Neuronal stem cell (in vitro differentiated cells): ENCODE measurements around the gene MTFMT.

Source experiments
- DNase-seq: peaks from one replicate; pipeline ENCODE4 v3.0.0-alpha.2; 2013; ENCODE audit warnings: low spot score
- H2AFZ ChIP-seq: one replicate; pipeline ENCODE4 v1.6.1; 2013; ENCODE audit warnings: mild to moderate bottlenecking, low read length, inconsistent platforms
- H2AK5ac ChIP-seq: 2 replicates; pipeline ENCODE4 v1.6.1; 2013; ENCODE audit warnings: low read depth, mild to moderate bottlenecking, inconsistent platforms, low read length, moderate library complexity, mixed read lengths
- H2BK120ac ChIP-seq: 2 replicates; pipeline ENCODE4 v1.6.1; 2013; ENCODE audit warnings: low read depth, mild to moderate bottlenecking, inconsistent platforms, low read length, moderate library complexity, mixed read lengths
- H2BK12ac ChIP-seq: one replicate; pipeline ENCODE4 v1.6.1; 2013; ENCODE audit warnings: low read length, inconsistent platforms
- H2BK15ac ChIP-seq: 2 replicates; pipeline ENCODE4 v1.6.1; 2013; ENCODE audit warnings: mild to moderate bottlenecking, low read length, inconsistent platforms, mixed read lengths
- H2BK5ac ChIP-seq: one replicate; pipeline ENCODE4 v1.6.1; 2013; ENCODE audit warnings: inconsistent platforms, mild to moderate bottlenecking, low read length, moderate library complexity
- H3K14ac ChIP-seq: one replicate; pipeline ENCODE4 v1.6.1; 2013; ENCODE audit warnings: low read length, inconsistent platforms
- H3K18ac ChIP-seq: 2 replicates; pipeline ENCODE4 v1.6.1; 2013; ENCODE audit warnings: low read length, inconsistent platforms
- H3K23ac ChIP-seq: 2 replicates; pipeline ENCODE4 v1.6.1; 2013; ENCODE audit warnings: low read depth, mild to moderate bottlenecking, mixed read lengths, low read length, inconsistent platforms; ENCODE audit not compliant: poor library complexity
- H3K27ac ChIP-seq: replicated peaks from 3 replicates; pipeline ENCODE4 v1.5.1; 2013; ENCODE audit warnings: low read length, inconsistent platforms
- H3K27me3 ChIP-seq, 3 experiments: 2 replicates each; pipeline ENCODE4 v1.6.1; 2013; ENCODE audit warnings: low read length in 3 of 3, mild to moderate bottlenecking in 2 of 3, inconsistent platforms in 1 of 3, low read depth in 1 of 3, mixed read lengths in 1 of 3, moderate library complexity in 1 of 3; ENCODE audit not compliant: control insufficient read depth in 3 of 3, insufficient read depth in 3 of 3
- H3K36me3 ChIP-seq, 2 donors: replicated peaks in 1 of 2; 2 replicates each; pipeline ENCODE4 v1.6.1; 2013; ENCODE audit warnings: low read length in 2 of 2; ENCODE audit not compliant: control insufficient read depth in 2 of 2, insufficient read depth in 2 of 2
- H3K4ac ChIP-seq: 2 replicates; pipeline ENCODE4 v1.6.1; 2013; ENCODE audit warnings: inconsistent platforms, mild to moderate bottlenecking, low read length, moderate library complexity
- H3K4me1 ChIP-seq, 2 donors: 1 replicate in 1 of 2; 2 replicates in 1 of 2; pipeline ENCODE4 v1.6.1; 2013; ENCODE audit warnings: low read length in 2 of 2, low read depth in 1 of 2; ENCODE audit not compliant: control insufficient read depth in 2 of 2, insufficient read depth in 1 of 2
- H3K4me2 ChIP-seq: one replicate; pipeline ENCODE4 v1.6.1; 2013; ENCODE audit warnings: mild to moderate bottlenecking, low read length, inconsistent platforms; ENCODE audit not compliant: insufficient read depth, poor library complexity, severe bottlenecking
- H3K4me3 ChIP-seq, 2 donors: 2 replicates each; pipeline ENCODE4 v1.5.1; 2013; ENCODE audit warnings: low read length in 2 of 2, mild to moderate bottlenecking in 2 of 2, inconsistent platforms in 1 of 2, moderate library complexity in 1 of 2
- H3K79me1 ChIP-seq: one replicate; pipeline ENCODE4 v1.6.1; 2013; ENCODE audit warnings: low read depth, mild to moderate bottlenecking, inconsistent platforms, low read length, moderate library complexity
- H3K9ac ChIP-seq: one replicate; pipeline ENCODE4 v1.6.1; 2013; ENCODE audit warnings: mild to moderate bottlenecking, low read depth, low read length, inconsistent platforms; ENCODE audit not compliant: poor library complexity
- H3K9me3 ChIP-seq, 2 donors: replicated peaks in 1 of 2; 2 replicates each; pipeline versions ENCODE3 to v1.6.1; 2013; ENCODE audit warnings: low read length in 2 of 2, mild to moderate bottlenecking in 2 of 2, inconsistent platforms in 1 of 2, low read depth in 1 of 2, mixed read lengths in 1 of 2, moderate library complexity in 1 of 2; ENCODE audit not compliant: control insufficient read depth in 2 of 2, insufficient read depth in 1 of 2
- H4K8ac ChIP-seq: one replicate; pipeline ENCODE4 v1.6.1; 2013; ENCODE audit warnings: low read depth, mild to moderate bottlenecking, inconsistent platforms, low read length, moderate library complexity
- H4K91ac ChIP-seq: one replicate; pipeline ENCODE4 v1.6.1; 2013; ENCODE audit warnings: low read length, low read depth, mild to moderate bottlenecking, inconsistent platforms; ENCODE audit not compliant: poor library complexity
- WGBS, 2 donors: extraction: QIAGEN DNeasy Blood & Tissue Kit; methylation state at CpG; one replicate each; pipeline ENCODE4 v1.1.7; 2013; ENCODE audit warnings: missing lambda C conversion rate in 2 of 2, mixed read lengths in 1 of 2; ENCODE audit not compliant: insufficient read length in 2 of 2, insufficient replicate concordance in 1 of 2; ENCODE audit errors: extremely low coverage in 2 of 2; 5-methylcytosine and 5-hydroxymethylcytosine counted together

MTFMT gene

DNA sequence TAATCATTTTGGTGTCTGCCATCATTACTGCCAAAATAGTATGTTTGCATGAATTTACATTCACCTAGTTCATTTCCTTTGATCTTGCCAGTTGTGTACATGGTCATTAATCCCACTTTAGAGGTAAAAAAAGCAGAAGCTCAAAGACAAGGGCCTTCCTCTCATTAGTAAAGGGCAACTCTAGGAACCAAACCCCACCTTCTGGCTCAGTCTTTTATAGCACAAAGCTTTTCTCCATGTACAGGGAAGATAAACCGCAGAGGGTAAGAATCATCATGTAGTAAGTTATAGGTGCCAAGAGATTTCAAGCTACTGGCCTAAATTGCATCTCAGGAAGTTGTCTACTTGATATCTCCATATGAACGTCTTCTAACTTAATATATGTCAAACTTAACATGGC is 20.5 kb downstream of the MTFMT start:
- Histone ChIP-seq H3K4me2 (no peak overlapping the region), H3K36me3 (peaks cover 5 to 63% of the 10 kb centered on the region in 2 donors), H2BK120ac (no peak overlapping the region), H4K91ac (no peak overlapping the region), H2BK5ac (no peak overlapping the region), H3K14ac (no peak overlapping the region), H3K4ac (no peak overlapping the region), H3K27me3 (no peaks in the 10 kb centered on the region), H3K27ac (no peak overlapping the region), H2BK12ac (no peak overlapping the region), H2BK15ac (no peak overlapping the region), H3K79me1 (no peaks in the 10 kb centered on the region), H4K8ac (no peak overlapping the region), H3K9me3 (peaks cover 5 to 25% of the 10 kb centered on the region in 2 donors), H3K4me3 (no peak overlapping the region), H3K4me1 (no peaks in the 10 kb centered on the region), H3K9ac (no peak overlapping the region), H2AFZ (no peak overlapping the region), H3K18ac (no peak overlapping the region), H3K23ac (no peak overlapping the region), H2AK5ac (no peak overlapping the region)
- no peak for DNase-seq
- WGBS, 2 donors = no CpG with 5 or more reads among the region's 2 CpGs

DNA sequence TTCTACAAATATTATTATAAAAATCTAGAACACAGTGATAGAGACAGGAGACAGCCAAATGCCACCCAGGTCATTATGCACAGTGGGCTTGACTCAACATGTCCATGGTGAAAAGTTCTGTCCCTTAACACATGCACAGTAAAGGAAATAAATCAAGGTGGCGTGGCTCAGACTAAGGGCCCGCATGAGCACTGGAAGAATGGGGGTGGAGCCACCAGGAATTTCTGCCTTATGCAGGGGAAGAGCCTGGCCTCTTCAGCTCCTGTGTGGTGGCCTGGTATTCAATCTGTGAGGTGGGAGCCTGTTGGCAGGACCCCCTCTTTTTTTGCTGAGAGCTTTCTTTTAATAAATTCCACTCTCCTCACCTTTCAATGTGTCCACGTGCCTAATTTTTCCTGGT is 22.6 kb downstream of the MTFMT start:
- Histone ChIP-seq H3K36me3 (peaks cover 2 to 59% of the 10 kb centered on the region in 2 donors), H3K9ac (no peak overlapping the region), H4K91ac (no peak overlapping the region), H4K8ac (no peak overlapping the region), H3K23ac (no peak overlapping the region), H2AK5ac (no peak overlapping the region), H2BK12ac (no peak overlapping the region), H2AFZ (no peak overlapping the region), H3K4me3 (no peak overlapping the region), H3K27me3 (no peaks in the 10 kb centered on the region), H3K9me3 (peaks cover 0 to 12% of the 10 kb centered on the region in 2 donors), H3K27ac (no peak overlapping the region), H2BK5ac (no peak overlapping the region), H2BK120ac (no peak overlapping the region), H3K18ac (no peak overlapping the region), H3K4ac (no peak overlapping the region), H2BK15ac (no peak overlapping the region), H3K14ac (no peak overlapping the region), H3K79me1 (no peaks in the 10 kb centered on the region), H3K4me1 (no peaks in the 10 kb centered on the region), H3K4me2 (no peak overlapping the region)
- no CpG with 5 or more reads among the region's 3 CpGs for WGBS, 2 donors
- DNase-seq = no peak

DNA sequence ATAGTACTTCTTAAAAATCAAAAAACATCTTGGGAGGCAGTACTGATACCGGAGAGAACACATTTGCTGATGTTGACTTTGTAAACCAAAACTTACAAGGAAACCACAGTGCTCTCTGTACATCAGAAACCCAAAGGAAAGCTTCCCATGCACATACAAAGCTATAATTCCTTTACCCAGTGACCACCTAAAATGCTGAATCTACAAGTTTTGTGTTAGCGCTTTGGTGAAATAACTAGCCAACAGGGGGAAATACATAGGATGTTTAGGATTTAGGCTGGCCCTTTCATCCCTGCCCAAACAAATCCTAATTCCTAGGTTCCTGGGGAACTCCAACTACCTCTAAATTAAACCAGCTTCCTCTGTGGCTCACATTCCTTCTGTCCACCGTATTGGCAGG is 24.4 kb downstream of the MTFMT start:
- DNase-seq = no peak
- H3K4ac ChIP-seq = no peak overlapping the region
- H3K14ac ChIP-seq = no peak overlapping the region
- no CpG with 5 or more reads among the region's 3 CpGs for WGBS, 2 donors
- H4K91ac ChIP-seq = no peak overlapping the region
- H3K4me3 ChIP-seq = no peak overlapping the region
- H3K36me3 ChIP-seq = peaks cover 2 to 51% of the 10 kb centered on the region in 2 donors
- H2BK15ac ChIP-seq = no peak overlapping the region
- H2AFZ ChIP-seq = no peak overlapping the region
- H3K79me1 ChIP-seq = no peaks in the 10 kb centered on the region
- H3K4me2 ChIP-seq = no peak overlapping the region
- no peak overlapping the region for H4K8ac ChIP-seq
- no peak overlapping the region for H3K23ac ChIP-seq
- no peak overlapping the region for H3K9ac ChIP-seq
- H3K27me3 ChIP-seq = no peaks in the 10 kb centered on the region
- no peak overlapping the region for H2AK5ac ChIP-seq
- H2BK12ac ChIP-seq = no peak overlapping the region
- H3K27ac ChIP-seq = no peak overlapping the region
- no peak overlapping the region for H2BK5ac ChIP-seq
- H3K9me3 ChIP-seq = peaks cover 0 to 12% of the 10 kb centered on the region in 2 donors
- no peak overlapping the region for H2BK120ac ChIP-seq
- H3K18ac ChIP-seq = no peak overlapping the region
- no peaks in the 10 kb centered on the region for H3K4me1 ChIP-seq

DNA sequence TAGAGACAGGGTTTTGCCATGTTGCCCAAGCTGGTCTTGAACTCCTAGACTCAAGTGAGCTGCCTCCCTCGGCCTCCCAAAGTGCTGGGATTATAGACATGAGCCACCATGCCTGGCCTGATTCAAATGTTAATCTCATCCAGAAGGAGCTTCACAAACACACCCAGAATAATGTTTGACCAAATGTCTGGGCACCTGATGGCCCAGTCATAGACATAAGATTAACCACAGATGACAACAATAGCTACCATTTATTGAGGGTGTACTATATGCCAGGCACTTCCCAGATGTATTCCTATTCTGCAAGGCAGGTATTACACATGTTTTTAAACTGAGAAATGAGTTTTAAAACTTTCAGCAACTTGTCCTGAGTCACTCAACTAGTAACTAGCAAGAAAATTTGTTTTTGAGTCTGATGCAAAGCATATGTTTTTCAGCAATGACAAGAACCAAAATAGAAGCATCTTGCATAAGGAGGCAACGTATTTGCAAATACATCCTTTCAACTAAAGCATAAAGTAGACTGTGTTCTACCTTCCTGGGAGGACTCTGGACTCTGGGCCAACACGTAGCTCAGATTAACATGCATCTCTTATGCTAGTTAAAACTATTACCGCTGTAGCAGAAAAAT is 31.6 kb downstream of the MTFMT start:
- H3K4me2 ChIP-seq = no peak overlapping the region
- H2BK120ac ChIP-seq = no peak overlapping the region
- H3K9ac ChIP-seq = no peak overlapping the region
- no peak overlapping the region for H3K4me3 ChIP-seq
- no peak overlapping the region for H3K27ac ChIP-seq
- H3K36me3 ChIP-seq = peaks cover 0 to 14% of the 10 kb centered on the region in 2 donors
- no peak overlapping the region for H3K18ac ChIP-seq
- H3K4me1 ChIP-seq = no peaks in the 10 kb centered on the region
- H3K79me1 ChIP-seq = no peaks in the 10 kb centered on the region
- H2BK5ac ChIP-seq = no peak overlapping the region
- no peak overlapping the region for H3K23ac ChIP-seq
- no peak overlapping the region for H2BK12ac ChIP-seq
- no peak for DNase-seq
- H4K8ac ChIP-seq = no peak overlapping the region
- no CpG with 5 or more reads among the region's 4 CpGs for WGBS, 2 donors
- H2AK5ac ChIP-seq = no peak overlapping the region
- no peak overlapping the region for H4K91ac ChIP-seq
- no peak overlapping the region for H2BK15ac ChIP-seq
- H3K27me3 ChIP-seq = no peaks in the 10 kb centered on the region
- H2AFZ ChIP-seq = no peak overlapping the region
- no peak overlapping the region for H3K14ac ChIP-seq
- H3K4ac ChIP-seq = no peak overlapping the region
- H3K9me3 ChIP-seq = no peaks in the 10 kb centered on the region
